ENCODE results near the gene THADA.

THADA gene

DNA sequence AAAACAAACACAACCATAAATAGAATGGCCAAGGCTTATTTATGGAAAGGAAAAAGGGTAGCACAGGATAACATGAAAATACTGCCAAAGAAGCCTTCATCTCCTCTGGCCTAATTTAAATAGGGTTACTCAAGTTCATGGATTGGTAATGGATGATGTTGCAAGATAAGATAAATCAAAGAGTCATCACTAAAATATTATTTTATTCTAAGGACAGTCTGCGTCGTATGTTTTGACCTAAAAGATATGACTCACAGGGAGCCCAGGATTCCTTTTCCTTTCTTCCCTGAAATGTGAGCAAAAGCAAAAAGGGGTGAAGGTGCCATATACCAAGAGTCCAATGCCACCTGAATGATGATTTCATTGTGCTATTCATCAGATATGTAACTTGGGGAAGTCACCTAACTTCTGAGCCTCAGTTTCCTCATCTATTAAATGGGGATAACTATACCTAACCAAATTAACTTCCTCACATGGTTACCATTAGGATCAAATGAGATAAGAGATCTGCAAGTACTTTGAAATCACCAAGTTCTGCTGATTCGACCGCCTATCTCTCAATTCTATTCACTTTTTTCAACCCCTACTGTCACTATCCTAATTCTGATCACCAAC is 137.7 kb downstream of the THADA start:
- H4K20me1 ChIP-seq (ENCODE audit: low read depth, low read length): no peaks in the 10 kb centered on the region
- TF ChIP-seq, protein P1, sequence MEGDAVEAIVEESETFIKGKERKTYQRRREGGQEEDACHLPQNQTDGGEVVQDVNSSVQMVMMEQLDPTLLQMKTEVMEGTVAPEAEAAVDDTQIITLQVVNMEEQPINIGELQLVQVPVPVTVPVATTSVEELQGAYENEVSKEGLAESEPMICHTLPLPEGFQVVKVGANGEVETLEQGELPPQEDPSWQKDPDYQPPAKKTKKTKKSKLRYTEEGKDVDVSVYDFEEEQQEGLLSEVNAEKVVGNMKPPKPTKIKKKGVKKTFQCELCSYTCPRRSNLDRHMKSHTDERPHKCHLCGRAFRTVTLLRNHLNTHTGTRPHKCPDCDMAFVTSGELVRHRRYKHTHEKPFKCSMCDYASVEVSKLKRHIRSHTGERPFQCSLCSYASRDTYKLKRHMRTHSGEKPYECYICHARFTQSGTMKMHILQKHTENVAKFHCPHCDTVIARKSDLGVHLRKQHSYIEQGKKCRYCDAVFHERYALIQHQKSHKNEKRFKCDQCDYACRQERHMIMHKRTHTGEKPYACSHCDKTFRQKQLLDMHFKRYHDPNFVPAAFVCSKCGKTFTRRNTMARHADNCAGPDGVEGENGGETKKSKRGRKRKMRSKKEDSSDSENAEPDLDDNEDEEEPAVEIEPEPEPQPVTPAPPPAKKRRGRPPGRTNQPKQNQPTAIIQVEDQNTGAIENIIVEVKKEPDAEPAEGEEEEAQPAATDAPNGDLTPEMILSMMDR (IDR thresholded peaks at IDR 0.05; ENCODE audit: insufficient read depth, low read length, poor library complexity, severe bottlenecking): no peak
- no peak for TF ChIP-seq EZH2phosphoT487 (conservative IDR thresholded peaks at IDR 0.05; ENCODE audit: low read length)
- H3K27ac ChIP-seq (ENCODE audit: low read depth, low read length): no peak overlapping the region

DNA sequence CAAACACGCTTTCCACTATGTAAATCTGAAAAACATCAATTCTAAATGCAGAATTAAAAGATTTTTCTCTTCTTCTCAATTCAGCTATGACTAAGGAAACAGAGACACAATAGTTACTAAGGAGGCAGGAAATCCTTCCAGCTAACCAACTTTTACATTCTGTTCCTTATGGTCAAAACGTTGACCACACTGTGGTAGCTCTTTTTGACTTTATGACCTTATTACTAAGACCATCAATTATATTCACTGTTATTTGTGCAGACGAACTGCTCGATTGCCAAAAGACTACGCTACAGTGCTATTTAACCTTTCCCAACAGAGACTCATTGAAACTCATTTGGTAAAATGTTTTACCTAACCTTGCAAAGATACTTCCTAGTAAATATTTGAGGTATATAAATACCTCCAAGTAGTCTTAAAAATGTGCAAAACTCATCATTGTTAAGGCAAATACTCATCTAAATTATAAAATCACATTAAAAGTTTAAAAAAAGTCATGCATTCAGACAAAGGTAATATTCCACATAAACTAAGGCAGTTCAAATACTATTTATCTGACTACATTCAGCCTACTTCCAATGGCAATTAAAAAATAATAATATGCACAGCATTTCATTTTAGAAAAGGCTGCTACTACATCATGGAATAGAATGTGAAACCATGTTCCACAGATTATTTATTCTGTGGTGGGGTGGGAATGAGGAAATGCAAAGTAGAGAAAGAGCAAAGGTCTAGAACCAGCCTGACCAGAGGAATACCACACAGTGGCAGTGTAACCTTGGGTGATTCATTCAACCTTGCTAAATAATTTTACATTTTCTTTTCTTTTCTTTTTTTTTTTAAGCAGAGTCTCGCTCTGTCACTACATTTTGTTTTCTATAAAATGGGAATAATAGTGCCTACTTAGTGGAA is 139.9 kb downstream of the THADA start:
- no peak overlapping the region for H3K9ac ChIP-seq (ENCODE audit: low read length)
- H3K9me2 ChIP-seq (replicated peaks; ENCODE audit: insufficient read depth, low read length): no peaks in the 10 kb centered on the region
- no peak overlapping the region for H3K4me3 ChIP-seq (ENCODE audit: insufficient read depth, low read length, poor library complexity, severe bottlenecking)
- no peaks in the 10 kb centered on the region for H3K36me3 ChIP-seq (ENCODE audit: low read length)
- H3K4me2 ChIP-seq (ENCODE audit: low read depth, low read length, poor library complexity, severe bottlenecking): no peak overlapping the region
- H3K9me3 ChIP-seq (ENCODE audit: insufficient read depth, low read length): no peaks in the 10 kb centered on the region
- no peaks in the 10 kb centered on the region for H3K27me3 ChIP-seq (ENCODE audit: low read length)
- H4K20me1 ChIP-seq (ENCODE audit: low read depth, low read length): no peaks in the 10 kb centered on the region
- H3K79me2 ChIP-seq (ENCODE audit: insufficient read depth, low read length): no peaks in the 10 kb centered on the region
- no peak overlapping the region for H2AFZ ChIP-seq (ENCODE audit: low read depth, low read length, severe bottlenecking)
- TF ChIP-seq, protein P1 (IDR thresholded peaks at IDR 0.05; ENCODE audit: insufficient read depth, low read length, poor library complexity, severe bottlenecking): no peak
- H3F3A ChIP-seq (ENCODE audit: insufficient read depth): no peaks in the 10 kb centered on the region
- H3K27ac ChIP-seq (ENCODE audit: low read depth, low read length): no peak overlapping the region

More for the DNA sequence above, 137.7 kb downstream of the THADA start:
- Histone ChIP-seq H3K9me3 (ENCODE audit: insufficient read depth, low read length) (no peaks in the 10 kb centered on the region), H2AFZ (ENCODE audit: low read depth, low read length, severe bottlenecking) (no peak overlapping the region), H3K79me2 (ENCODE audit: insufficient read depth, low read length) (no peaks in the 10 kb centered on the region), H3F3A (ENCODE audit: insufficient read depth) (no peaks in the 10 kb centered on the region), H3K9ac (ENCODE audit: low read length) (no peak overlapping the region), H3K27me3 (ENCODE audit: low read length) (no peaks in the 10 kb centered on the region), H3K4me2 (ENCODE audit: low read depth, low read length, poor library complexity, severe bottlenecking) (no peak overlapping the region), H3K9me2 (replicated peaks; ENCODE audit: insufficient read depth, low read length) (no peaks in the 10 kb centered on the region), H3K4me3 (ENCODE audit: insufficient read depth, low read length, poor library complexity, severe bottlenecking) (no peak overlapping the region), H3K36me3 (ENCODE audit: low read length) (no peaks in the 10 kb centered on the region)

DNA sequence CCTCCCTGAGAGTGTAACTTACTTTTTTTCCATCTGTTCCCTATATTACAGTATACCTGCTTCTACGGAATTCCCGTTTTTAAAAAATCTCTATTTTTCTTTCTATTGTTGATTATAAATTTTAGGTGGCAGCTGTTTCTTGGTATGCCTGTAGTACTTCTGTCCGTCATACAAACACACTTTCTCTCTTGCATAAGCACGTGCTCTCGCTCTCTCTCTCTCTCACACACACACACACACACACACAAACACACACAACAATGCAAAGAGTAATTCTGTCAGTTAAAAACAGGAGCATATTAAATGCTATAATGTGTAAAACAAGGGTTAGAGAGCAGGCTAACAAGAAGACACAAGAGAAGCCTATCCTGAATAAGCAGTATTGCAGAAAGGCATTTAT is 140.5 kb downstream of the THADA start:
- Histone ChIP-seq H4K20me1 (ENCODE audit: low read depth, low read length) (no peaks in the 10 kb centered on the region), H3K79me2 (ENCODE audit: insufficient read depth, low read length) (no peaks in the 10 kb centered on the region), H3K4me2 (ENCODE audit: low read depth, low read length, poor library complexity, severe bottlenecking) (no peak overlapping the region), H3K27ac (ENCODE audit: low read depth, low read length) (no peak overlapping the region), H3K9me3 (ENCODE audit: insufficient read depth, low read length) (no peaks in the 10 kb centered on the region), H3K9me2 (replicated peaks; ENCODE audit: insufficient read depth, low read length) (no peaks in the 10 kb centered on the region), H3K36me3 (ENCODE audit: low read length) (no peaks in the 10 kb centered on the region), H2AFZ (ENCODE audit: low read depth, low read length, severe bottlenecking) (no peak overlapping the region), H3K9ac (ENCODE audit: low read length) (no peak overlapping the region), H3F3A (ENCODE audit: insufficient read depth) (no peaks in the 10 kb centered on the region), H3K4me3 (ENCODE audit: insufficient read depth, low read length, poor library complexity, severe bottlenecking) (no peak overlapping the region), H3K27me3 (ENCODE audit: low read length) (no peaks in the 10 kb centered on the region)
- TF ChIP-seq, protein P1 (IDR thresholded peaks at IDR 0.05; ENCODE audit: insufficient read depth, low read length, poor library complexity, severe bottlenecking): no peak
- no peak for TF ChIP-seq EZH2phosphoT487 (conservative IDR thresholded peaks at IDR 0.05; ENCODE audit: low read length)
